Epithelial cell of proximal tubule (primary cell): ENCODE measurements around the gene GPR17. TPM values are rescaled to one million over a fixed set of nuclear protein-coding genes. Genes with fewer than 3 reads are reported as not detected.

Experiments
- DNase-seq: peaks from one replicate; pipeline ENCODE4 v3.0.0-alpha.2; 2011; ENCODE audit warnings: low read depth
- H3K4me3 ChIP-seq: 2 replicates; pipeline ENCODE4 v1.5.1; 2011; ENCODE audit warnings: low read depth, mild to moderate bottlenecking, low read length
- CTCF ChIP-seq: conservative IDR thresholded peaks from 2 replicates; pipeline ENCODE4 v1.5.1; 2012; ENCODE audit warnings: low read depth, mild to moderate bottlenecking, low read length
- total RNA-seq: library from RNA; depleted of rRNA; stranded (reverse); fragments of >200 nt; gene quantifications from 2 replicates; pipeline ENCODE4 v1.2.3, GENCODE V29; 2015

Gene GPR17
- total RNA-seq, 1 donor from 2014 or later: not detected

DNA sequence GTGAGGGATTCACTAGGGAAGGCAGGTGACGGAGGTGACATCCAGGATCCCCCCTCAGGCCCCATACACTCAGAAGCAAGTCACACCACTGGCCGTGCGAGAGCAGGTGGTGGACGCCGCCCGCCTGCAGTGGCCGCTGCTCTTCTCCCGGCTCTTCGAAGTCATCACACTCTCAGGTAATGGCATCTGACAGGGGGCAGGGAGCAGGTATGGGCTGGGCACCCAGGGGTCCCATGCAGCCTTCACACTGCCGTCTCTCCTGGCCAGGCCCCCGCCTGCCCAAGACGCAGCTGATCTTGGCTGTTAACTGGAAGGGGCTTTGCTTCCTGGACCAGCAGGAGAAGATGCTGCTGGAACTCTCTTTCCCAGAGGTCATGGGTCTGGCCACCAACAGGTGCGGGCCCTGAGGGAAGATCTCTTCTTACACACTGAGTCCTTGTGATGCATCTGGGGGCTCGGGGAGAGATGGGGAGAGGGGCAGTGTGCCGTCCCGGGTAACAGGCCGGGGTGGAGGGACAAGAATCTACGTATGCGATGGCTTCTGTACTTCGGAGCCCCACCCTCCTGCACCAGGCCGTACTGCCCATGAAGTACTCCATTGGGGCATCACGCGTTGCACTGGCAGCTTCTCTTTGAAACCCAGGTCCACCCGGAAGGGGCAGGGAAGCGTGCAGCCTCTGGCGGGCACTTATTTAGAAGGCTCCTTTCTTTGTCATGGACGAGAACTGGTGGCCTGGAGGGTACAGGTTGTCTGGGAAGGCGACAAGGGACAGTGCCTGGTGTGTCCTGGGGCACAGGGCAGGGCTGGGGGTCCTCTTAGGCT is 18.8 kb upstream of the GPR17 start:
- no peak overlapping the region for H3K4me3 ChIP-seq
- TF ChIP-seq CTCF: no peak
- DNase-seq: no peak

- no peak overlapping the region for H3K4me3 ChIP-seq
- no peak for TF ChIP-seq CTCF
- DNase-seq: no peak
These were observed 18.0 kb upstream of the GPR17 start for GRCh38 chr2:127627740-127628571.

DNA sequence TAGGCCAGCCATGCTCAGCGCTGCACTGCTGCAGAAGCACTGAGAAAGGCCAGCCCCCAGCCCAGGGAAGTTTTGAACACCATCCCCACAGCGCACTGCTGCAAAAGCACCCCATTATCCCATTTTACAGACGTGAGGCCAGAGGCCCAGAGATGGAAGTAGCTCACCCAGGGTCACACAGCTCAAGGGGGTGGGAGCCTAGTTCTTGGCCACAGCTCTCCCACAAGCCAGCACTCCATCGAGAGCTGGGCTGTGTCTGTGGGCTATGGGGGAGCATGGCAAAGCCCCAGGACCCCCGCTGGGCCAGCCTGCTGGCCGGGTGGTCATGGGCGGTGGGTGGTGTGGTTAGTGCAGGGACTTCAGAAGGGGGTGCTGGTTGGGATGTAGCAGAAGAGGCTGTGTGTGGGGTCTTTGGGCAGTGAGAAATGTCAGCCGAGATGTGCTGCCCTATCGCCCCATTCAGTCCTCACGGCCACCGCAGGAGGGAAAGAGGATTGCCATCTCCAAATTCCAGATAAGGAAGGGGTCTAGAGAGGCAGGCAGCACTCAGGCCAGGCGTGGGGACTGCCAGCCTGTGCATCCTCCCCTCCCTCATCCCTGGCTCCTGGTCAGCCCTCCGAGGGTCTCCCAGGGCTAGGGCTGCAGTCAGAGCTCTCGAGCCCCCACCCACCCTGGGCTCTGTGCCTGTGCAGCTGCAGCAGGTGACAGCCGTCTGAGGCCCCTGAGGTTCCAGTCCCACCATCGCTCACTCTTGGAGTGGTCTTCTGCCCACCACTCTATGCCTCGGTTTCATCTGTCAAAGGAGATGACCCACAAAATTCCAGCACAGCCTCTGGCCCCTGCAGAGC is 17.0 kb upstream of the GPR17 start:
- no peak overlapping the region for H3K4me3 ChIP-seq

DNA sequence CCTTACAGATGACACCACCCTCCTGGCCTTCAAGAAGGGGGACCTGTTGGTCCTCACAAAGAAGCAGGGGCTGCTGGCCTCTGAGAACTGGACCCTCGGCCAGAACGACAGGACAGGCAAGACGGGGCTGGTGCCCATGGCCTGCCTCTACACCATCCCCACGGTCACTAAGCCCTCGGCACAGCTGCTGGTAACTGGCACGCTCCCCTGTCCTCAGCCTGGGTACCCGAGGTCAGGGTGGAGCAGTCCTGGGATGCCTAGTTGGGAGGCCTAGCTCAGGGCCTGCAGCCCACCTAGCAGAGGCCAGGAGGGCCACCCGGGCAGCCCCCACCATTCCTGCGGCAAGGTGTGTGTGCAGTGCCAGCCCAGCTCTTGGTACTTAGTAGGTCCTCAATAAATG is 16.3 kb upstream of the GPR17 start:
- DNase-seq: no peak
- no peak for TF ChIP-seq CTCF
- H3K4me3 ChIP-seq: no peak overlapping the region

More for the DNA sequence above, 17.0 kb upstream of the GPR17 start:
- DNase-seq: no peak
- TF ChIP-seq CTCF: no peak

DNA sequence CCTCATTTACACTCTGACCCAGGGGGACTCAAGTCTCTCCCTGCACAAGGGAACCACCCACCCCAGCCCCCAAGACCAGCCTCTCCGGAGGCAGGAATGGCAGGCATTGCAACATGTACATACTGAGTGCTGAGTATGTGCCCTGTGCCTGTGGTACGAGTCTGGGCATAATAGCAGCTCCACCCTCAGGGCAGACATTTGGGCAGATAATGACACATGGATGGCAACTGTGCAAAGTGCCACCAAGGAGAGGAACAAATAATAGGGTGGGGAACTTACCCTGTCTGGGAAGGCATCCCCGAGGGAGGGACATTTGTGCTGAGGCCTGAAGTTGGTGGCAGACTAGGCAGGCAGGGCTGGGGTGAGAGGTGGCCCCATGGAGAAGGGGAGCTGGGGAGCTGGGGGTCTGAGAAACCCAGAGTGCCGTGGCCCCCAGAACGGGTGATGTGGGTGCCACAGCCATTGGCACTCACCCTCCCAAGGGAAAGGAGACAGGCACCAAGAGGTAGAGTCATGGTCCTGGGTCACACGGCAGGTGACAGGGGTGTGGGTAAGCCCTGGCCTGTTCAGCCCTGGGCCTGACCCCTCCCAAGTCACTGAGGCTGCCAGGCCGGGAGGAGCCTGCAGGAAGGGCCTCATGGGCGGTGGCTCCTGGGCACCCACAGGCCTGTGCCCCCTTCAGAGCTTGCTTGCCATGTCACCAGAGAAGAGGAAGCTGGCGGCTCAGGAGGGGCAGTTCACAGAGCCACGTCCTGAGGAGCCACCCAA is 15.7 kb upstream of the GPR17 start:
- TF ChIP-seq CTCF: no peak
- DNase-seq: no peak
- no peak overlapping the region for H3K4me3 ChIP-seq
